HG03571 (cell line): ENCODE data around the gene PTPRF.
"Not testable (repeated sequence)": the region's sequence is repeated elsewhere in the genome, so short reads cannot be mapped to it uniquely, and the experiment has no call there.

Experiments used
- ATAC-seq: cut with Tn5 transposase; IDR thresholded peaks from one replicate; pipeline ENCODE4 v1.9.1; 2021; ENCODE audit not compliant: unreplicated experiment

The PTPRF gene

GRCh38 chr1:43621386-43621785 lies 90.7 kb downstream of the PTPRF start:
- no peak for ATAC-seq

DNA sequence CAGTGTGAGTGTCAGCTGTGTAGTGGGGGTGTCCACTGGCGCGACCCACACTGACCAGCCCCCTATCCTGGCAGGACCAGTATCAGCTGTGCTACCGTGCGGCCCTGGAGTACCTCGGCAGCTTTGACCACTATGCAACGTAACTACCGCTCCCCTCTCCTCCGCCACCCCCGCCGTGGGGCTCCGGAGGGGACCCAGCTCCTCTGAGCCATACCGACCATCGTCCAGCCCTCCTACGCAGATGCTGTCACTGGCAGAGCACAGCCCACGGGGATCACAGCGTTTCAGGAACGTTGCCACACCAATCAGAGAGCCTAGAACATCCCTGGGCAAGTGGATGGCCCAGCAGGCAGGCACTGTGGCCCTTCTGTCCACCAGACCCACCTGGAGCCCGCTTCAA lies 91.2 kb downstream of the PTPRF start:
- no peak for ATAC-seq

- no peak for ATAC-seq
Measured at GRCh38 chr1:43622471-43622870, 91.8 kb downstream of the PTPRF start.

DNA sequence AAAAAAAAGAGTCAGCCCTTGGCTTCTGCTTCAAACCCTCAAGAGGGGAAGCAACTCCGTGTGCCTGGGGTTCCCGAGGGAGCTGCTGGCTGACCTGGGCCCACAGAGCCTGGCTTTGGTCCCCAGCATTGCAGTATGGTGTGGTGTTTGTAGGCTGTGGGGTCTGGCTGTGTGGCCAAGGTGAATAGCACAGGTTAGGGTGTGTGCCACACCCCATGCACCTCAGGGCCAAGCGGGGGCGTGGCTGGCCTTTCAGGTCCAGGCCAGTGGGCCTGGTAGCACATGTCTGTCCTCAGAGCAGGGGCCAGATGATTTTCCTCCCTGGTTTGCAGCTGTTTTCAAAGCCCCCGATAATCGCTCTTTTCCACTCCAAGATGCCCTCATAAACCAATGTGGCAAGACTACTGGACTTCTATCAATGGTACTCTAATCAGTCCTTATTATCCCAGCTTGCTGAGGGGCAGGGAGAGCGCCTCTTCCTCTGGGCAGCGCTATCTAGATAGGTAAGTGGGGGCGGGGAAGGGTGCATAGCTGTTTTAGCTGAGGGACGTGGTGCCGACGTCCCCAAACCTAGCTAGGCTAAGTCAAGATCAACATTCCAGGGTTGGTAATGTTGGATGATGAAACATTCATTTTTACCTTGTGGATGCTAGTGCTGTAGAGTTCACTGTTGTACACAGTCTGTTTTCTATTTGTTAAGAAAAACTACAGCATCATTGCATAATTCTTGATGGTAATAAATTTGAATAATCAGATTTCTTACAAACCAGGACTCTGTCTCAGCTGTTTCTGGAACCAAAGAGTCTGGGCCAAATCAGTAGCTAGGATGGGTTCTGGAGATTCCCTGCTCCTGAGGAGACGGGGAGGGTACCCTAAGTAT lies 92.5 kb downstream of the PTPRF start:
- ATAC-seq: no peak

DNA sequence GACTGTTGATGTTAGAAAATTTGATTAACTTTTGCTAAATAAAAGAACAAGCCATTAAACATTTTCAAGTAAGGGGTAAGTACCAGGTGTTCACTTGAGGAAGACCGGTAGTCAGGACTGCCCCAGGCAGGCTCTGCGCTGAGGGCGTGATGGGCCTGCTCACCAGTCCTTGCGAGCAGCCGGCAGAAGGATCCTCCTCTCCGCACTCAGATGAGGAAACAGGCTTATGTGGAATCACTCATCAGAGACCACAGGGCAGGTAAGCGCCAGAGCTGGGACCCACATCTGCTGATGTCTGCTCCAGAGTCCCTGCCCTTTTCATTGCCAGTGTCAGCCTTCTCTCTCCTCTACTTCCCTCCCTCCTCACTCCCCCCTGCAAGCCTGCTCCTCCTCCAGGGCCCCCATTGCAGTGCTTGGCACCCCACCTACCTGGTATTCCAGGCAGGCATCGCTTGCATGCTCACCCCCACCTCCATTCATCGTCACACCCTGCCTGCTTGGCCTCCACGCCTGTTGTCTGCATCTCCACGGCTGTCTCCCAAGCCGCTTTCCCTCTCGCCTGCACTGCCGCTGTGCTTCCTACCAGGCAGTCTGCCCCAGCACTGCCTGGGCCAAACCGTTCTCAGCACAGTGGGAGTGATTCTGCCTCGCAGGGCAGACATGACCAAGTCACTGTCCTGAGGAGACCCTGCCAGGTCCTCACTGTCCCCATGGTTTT lies 94.5 kb downstream of the PTPRF start:
- no peak for ATAC-seq

DNA sequence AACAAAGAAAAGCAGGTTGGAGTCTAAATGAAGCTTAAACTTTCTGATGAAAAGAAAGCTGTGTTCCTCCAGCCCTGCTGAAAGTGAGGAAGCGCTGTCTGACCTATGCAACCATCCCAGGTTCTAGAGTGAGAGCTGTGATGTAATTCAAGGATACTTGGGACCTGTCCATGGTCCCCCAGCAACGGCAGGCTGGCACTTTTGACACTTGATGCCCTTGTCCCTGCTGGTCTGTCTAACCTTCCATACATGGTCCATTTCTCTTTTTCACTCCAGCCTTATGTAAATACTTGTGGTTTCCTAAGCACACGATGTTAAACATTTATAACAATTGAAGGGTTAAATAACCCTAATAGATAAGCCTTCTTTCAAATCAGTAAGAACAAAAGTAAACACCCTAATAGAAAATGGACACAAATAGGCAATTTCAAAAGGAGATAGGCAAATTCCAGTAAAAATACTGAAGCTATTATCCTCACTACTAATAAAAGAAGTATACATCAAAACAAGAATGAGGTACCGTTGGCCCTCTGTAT lies 101.5 kb downstream of the PTPRF start:
- no peak for ATAC-seq

- ATAC-seq: no peak
Measured at GRCh38 chr1:43634721-43635120, 104.0 kb downstream of the PTPRF start.

DNA sequence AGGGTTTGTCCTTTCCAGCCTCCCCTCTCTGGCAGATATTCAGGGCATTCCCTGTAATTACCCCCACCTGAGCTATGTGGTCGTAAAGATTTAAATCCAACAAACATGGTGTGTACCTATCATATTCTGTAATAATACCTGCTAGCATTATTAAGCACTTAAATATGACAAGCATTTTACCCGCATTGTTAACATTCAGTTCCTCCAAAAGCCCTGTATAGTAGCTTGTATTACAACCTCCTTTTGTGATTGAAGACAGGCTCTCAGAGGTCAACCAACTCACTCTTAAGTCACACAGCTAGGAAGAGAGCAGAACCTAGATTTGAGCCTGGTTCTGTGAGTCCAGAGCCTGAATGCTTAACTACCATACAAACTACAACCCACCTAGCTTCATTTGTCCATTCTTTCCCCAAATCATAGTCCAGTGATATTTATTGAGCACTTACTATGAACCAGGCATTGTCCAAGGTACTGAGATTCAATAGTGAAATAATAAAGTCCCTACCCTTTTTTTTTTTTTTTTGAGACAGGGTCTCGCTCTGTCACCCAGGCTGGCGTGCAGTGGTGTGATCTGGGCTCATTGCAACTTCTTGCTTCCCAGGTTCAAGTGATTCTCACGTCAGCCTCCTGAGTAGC lies 105.4 kb downstream of the PTPRF start:
- no peak for ATAC-seq

- ATAC-seq: no peak
Measured at GRCh38 chr1:43637267-43637666, 106.6 kb downstream of the PTPRF start.

GRCh38 chr1:43638381-43638780 lies 107.7 kb downstream of the PTPRF start:
- ATAC-seq: not testable (repeated sequence)

DNA sequence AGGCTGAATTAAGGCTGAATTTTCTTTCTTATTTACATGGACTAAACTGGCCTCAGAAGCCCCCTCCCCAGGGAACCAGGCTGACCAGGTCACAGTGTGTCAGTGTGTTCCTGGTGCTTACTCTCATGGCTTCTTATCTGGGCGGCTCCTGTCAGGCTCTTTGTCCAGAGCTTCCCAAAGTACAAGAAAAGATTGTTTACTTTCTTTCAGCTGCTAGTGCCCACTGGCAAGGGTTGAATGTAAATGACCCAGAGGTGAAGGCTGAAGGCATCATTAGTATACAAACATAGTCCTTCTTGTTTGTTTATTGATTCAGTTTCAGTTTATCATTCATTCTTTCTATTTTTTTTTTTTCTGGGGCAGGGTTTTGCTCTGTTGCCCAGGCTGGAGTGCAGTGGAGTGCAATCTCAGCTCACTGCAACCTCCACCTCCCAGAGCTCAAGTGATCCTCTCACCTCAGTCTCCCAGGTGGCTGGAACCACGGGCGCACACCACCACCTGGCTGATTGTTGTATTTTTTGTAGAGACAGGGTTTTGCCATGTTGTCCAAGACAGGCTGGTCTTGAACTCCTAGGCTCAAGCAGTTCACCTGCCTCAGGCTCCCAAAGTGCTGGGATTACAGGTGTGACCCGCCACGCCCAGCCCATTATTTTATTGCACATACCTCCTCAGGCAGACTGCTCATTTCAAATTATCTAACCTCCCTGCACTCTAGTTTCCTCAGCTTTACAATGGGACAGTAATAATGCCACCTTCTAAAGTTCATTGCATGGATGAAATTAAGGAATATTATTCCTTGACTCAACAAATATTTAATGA lies 109.5 kb downstream of the PTPRF start:
- no peak for ATAC-seq

GRCh38 chr1:43644558-43644957 lies 113.9 kb downstream of the PTPRF start:
- ATAC-seq: no peak

- no peak for ATAC-seq
Measured at GRCh38 chr1:43645461-43645860, 114.8 kb downstream of the PTPRF start.

DNA sequence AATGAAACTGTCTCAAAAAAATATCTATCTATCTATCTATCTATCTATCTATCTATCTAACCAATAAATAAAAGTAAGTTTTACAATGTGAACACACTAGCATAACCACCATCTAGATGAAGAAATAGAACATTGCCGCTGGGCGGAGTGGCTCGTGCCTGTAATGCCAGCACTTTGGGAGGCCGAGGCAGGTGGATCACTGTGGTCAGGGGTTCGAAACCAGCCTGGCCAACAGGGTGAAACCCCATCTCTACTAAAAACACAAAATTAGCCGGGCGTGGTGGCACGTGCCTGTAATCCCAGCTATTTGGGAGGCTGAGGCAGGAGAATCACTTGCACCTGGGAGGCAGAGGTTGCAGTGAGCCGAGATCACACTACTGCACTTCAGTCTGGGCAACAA lies 116.6 kb downstream of the PTPRF start:
- ATAC-seq: not testable (repeated sequence)

- ATAC-seq: no peak
Measured at GRCh38 chr1:43648221-43648847, 117.7 kb downstream of the PTPRF start.

- ATAC-seq: no peak
Measured at GRCh38 chr1:43648876-43649477, 118.3 kb downstream of the PTPRF start.

- peak; percentile 57 for ATAC-seq
Measured at GRCh38 chr1:43650310-43651085, 119.8 kb downstream of the PTPRF start.

- no peak for ATAC-seq
Measured at GRCh38 chr1:43651188-43651587, 120.5 kb downstream of the PTPRF start.

DNA sequence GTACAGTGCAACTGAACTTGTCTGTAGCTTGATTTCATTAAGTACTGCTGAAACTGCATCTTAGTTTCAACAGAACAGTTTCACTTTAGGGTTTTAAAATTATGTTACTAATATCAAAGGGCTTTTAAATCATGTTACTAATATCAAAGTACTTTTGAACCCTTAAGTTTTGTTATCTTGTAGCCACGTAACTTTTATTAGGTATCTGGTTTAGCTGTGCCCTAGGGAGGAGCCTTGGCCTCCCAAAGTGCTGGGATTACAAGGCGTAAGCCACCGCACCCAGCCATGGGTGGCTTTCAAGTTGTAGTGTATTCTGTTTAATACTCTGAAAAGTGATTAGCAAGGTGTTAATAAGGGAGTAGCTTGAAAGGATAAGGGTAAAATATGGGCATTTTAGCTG lies 121.2 kb downstream of the PTPRF start:
- no peak for ATAC-seq
